EL (cell line): Measurements from ENCODE around the gene CHST14.
"Not testable (repeated sequence)": the region's sequence is repeated elsewhere in the genome, so short reads cannot be mapped to it uniquely, and the experiment has no call there.

Experiments used
- DNase-seq: peaks from one replicate; pipeline ENCODE4 v3.0.0-alpha.2; 2016

The CHST14 gene

GRCh38 chr15:40441565-40442531 is 28.9 kb upstream of the CHST14 start:
- no peak for DNase-seq

GRCh38 chr15:40443255-40443654 is 27.5 kb upstream of the CHST14 start:
- DNase-seq, result no peak

GRCh38 chr15:40443846-40444245 is 26.9 kb upstream of the CHST14 start:
- DNase-seq, result no peak

DNA sequence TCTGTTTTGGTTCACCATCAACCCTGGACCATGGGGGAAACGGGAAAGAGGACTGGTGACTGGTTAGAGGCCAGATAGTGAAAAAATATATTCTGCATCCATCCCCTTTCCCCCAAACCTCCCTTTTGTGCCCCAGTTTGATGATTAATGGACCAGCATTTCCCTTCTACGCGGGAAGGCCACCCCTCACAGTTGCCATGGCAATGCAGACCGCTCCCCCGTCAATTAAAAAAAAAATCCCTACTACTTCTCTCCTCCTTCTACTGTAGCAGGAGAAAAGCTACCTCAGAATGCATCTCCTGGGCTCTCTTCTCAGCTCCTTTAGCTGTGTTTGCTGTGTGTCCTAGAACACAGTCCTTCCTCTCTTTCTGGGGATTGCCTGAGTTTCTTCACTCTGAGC is 26.0 kb upstream of the CHST14 start:
- DNase-seq, result no peak

GRCh38 chr15:40445421-40445922 is 25.3 kb upstream of the CHST14 start:
- DNase-seq, result peak; percentile 51

DNA sequence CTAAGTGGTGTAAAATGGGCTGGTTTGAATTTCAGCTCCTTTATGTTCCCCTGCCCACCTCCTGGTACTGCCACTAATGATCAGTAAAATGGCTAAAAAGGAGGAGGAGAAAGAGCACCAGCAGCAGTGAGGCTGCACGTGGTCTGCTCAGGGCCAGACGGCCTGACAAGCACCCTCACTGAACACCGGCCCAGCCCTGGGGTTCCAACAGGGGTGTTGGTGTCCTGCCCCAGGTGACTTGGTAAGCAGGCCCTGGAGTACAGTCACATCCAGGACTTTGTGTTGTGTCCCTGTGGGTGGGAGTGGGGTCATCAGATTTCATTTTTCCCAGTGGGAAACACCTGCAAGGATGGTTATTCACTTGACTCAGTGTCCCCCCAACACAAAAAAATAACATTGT is 24.6 kb upstream of the CHST14 start:
- DNase-seq, result no peak

GRCh38 chr15:40448354-40448753 is 22.4 kb upstream of the CHST14 start:
- no peak for DNase-seq

- DNase-seq, result peak; percentile 69
These were observed 21.5 kb upstream of the CHST14 start for GRCh38 chr15:40449275-40449674.

DNA sequence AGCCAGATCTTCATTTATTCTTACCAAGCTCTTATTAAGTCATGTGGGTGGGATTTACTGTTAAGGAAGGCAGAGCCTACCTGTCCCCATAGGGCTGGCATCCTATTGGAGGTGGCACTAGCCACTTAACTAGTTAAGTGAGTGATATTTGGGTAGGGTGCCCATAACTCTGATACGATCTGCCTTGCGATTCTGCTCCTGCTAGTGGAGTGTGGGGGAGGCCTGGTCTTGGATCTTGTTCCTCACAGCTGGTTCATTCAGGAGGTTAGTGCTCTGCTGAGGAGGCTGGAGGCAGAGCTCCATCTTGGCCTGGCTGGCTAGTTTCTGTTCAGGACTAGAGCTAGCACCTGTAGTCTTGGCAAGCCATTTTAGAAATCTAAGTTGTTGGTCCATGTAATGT is 20.7 kb upstream of the CHST14 start:
- no peak for DNase-seq

DNA sequence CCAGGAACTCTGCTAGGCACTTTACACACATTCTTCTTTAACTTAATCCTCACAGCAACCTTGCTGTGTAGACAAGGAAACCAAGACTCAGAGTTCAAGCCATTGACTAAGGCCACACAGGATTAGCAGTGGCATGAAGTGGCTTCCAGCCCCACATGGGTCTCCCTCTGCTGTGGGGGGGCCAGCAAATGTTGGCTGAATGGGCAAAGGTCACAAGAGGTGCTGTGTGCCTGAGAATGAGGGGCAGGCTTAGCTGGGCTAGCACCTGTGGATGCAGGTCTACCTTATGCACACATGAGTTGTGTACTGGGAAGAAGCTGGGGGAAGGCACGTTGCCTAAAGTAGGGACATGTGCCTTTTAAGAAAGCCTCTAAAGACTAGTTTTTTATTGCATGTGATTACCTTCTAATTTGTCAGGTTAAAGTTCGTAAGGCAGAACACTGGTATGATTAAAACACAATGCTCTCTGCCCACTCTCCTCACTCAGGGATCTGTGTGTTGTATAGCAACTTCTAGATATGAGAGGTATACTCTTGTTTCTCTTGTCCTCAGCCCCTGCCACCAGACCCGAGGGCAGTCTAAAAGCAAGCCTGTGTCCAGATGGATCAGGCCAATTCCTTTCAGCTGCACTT is 19.1 kb upstream of the CHST14 start:
- no peak for DNase-seq

- DNase-seq, result no peak
These were observed 18.3 kb upstream of the CHST14 start for GRCh38 chr15:40452296-40453090.

- not testable (repeated sequence) for DNase-seq
These were observed 16.8 kb upstream of the CHST14 start for GRCh38 chr15:40453941-40454340.

GRCh38 chr15:40454904-40455391 is 15.8 kb upstream of the CHST14 start:
- DNase-seq, result peak; percentile 74

DNA sequence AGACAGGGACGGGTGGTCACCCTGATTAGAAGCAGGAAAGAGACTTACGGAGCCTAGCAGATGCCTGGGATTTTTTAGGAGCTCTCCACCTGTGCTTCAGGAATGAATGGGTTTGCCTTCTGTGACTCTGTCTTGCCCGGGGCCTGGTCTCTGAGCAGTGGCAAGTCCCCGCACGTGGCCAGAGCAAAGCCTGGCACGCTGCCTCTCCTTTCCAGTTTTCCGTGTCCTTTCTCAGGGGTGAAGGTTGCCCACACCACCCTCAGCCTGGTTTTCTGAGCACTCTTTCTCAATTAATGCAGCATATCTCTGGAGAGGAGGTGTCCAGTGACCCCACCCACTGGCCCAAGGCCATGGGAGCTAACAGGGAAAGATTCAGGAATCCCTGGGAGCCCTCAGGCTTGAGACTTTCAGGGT is 14.5 kb upstream of the CHST14 start:
- no peak for DNase-seq

DNA sequence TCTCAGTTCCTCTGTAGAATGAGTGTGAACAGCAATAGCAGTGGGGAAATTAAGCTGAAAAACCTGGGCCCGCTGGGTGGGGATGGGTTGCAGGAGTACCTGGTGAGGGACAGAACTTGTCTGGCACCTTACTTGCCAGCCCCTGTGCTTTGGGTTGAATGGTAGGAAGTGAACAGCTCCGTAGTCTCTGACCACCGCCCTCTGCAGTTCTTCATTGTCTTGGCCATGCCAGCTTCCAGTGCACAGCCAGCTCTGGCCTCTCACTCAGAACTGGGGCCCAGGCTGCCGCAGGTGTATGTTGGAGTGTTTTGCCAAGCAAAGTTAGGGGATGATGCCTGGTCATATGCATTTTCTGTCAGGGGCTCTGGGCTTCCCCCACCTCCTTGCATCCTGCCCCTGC is 14.0 kb upstream of the CHST14 start:
- DNase-seq, result no peak

GRCh38 chr15:40458495-40459371 is 12.1 kb upstream of the CHST14 start:
- no peak for DNase-seq

DNA sequence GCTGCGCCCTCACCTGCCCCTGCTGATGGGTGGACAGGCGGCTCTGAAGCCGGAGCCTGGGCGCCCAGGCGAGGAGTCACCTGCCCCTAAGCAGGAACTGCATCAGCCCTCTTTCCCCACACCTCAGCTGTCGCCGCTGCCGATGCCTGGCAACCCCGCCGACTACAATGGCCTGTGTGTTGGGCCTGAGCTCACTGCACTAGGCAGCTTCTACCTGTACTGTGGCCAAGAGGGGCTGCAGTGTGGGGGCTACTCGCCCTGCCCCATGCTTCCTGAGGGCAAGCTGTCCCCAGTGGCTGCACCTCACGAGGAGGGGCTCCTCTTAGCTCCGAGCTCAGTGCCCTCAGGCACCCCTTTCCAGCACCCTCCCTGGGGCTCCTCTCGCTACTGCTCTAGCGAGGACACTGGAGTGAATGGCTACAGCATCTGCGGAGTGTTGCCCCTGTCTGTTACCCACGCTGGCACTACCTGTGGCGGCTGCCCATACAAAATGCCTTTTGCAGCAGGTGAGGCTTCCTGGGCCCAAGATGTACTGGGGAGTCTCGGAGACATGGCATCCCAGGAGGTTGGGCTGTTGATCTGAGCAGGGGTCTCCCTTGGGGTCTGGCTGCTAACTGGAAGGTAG is 11.3 kb upstream of the CHST14 start:
- DNase-seq, result no peak

- DNase-seq, result no peak
These were observed 10.4 kb upstream of the CHST14 start for GRCh38 chr15:40460404-40460803.

GRCh38 chr15:40461958-40462357 is 8.8 kb upstream of the CHST14 start:
- DNase-seq, result no peak

- DNase-seq, result no peak
These were observed 7.5 kb upstream of the CHST14 start for GRCh38 chr15:40463279-40463678.

DNA sequence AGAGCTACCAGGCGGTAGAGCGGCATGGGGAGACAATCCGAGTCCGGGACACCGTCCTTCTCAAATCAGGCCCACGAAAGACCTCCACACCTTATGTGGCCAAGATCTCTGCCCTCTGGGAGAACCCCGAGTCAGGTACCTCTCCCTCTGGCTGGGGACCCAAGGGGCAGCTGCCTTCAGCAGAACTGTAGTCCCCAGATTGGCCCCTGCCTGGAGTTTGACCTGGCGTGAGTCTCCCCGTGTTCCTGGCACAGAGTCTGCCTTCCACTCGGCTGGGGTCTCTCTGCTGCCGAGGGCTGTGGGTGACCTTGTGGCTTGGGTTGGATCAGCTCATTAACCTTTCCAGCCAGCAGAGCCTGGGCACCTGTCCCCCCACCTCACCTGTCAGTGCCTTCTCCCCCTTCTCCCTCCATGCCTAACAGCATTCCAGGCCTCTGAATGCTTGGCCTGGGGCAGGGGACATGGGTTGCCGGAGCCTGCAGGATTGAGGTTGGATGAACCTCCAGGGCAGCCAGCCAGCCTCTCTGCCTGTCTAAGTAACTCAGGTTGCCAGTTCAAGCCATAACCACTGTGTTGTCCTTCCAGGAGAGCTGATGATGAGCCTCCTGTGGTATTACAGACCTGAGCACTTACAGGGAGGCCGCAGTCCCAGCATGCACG is 6.8 kb upstream of the CHST14 start:
- no peak for DNase-seq
